KMS-11 (cell line): Measurements from ENCODE around the gene CYP2F1.
"Not testable (repeated sequence)": the region's sequence is repeated elsewhere in the genome, so short reads cannot be mapped to it uniquely, and the experiment has no call there.

Source experiments
- H2AFZ ChIP-seq: fragments of 200-600 bp; sonication (generic); 2 replicates; pipeline ENCODE4 v1.6.1; 2016; ENCODE audit warnings: antibody characterized with exemption, mixed run types, low read depth
- H3K27ac ChIP-seq: fragments of 200-600 bp; sonication (generic); 2 replicates; pipeline ENCODE4 v1.6.1; 2016; ENCODE audit warnings: mild to moderate bottlenecking, mixed run types
- H3K27me3 ChIP-seq: fragments of 200-600 bp; sonication (generic); 2 replicates; pipeline ENCODE4 v1.6.1; 2017; ENCODE audit warnings: mild to moderate bottlenecking, low read depth, mixed run types, moderate library complexity; ENCODE audit not compliant: insufficient read depth
- H3K36me3 ChIP-seq: fragments of 200-600 bp; sonication (generic); 2 replicates; pipeline ENCODE4 v1.6.1; 2017; ENCODE audit warnings: mild to moderate bottlenecking, mixed run types; ENCODE audit not compliant: insufficient read depth
- H3K4me1 ChIP-seq: fragments of 200-600 bp; sonication (generic); 2 replicates; pipeline ENCODE4 v1.6.1; 2016; ENCODE audit warnings: mild to moderate bottlenecking, low read depth, mixed run types; ENCODE audit not compliant: poor library complexity, severe bottlenecking
- H3K4me2 ChIP-seq: fragments of 200-600 bp; sonication (generic); 2 replicates; pipeline ENCODE4 v1.7.0; 2016; ENCODE audit warnings: mild to moderate bottlenecking, mixed run types
- H3K4me3 ChIP-seq: fragments of 200-600 bp; sonication (generic); IDR thresholded peaks from 2 replicates; pipeline ENCODE4 v1.6.1; 2017; ENCODE audit warnings: low read depth, low read length, mixed read lengths; ENCODE audit not compliant: insufficient read depth
- H3K79me2 ChIP-seq: fragments of 200-600 bp; sonication (generic); 2 replicates; pipeline ENCODE4 v1.6.1; 2016; ENCODE audit warnings: low read depth, mixed run types; ENCODE audit not compliant: insufficient read depth
- H3K9ac ChIP-seq: fragments of 200-600 bp; sonication (generic); 2 replicates; pipeline ENCODE4 v1.6.1; 2016; ENCODE audit warnings: mild to moderate bottlenecking, mixed run types
- H4K20me1 ChIP-seq: fragments of 200-600 bp; sonication (generic); 2 replicates; pipeline ENCODE4 v1.6.1; 2016; ENCODE audit warnings: mild to moderate bottlenecking, mixed run types; ENCODE audit not compliant: insufficient read depth
- CTCF ChIP-seq: fragments of 200-600 bp; sonication (generic); conservative IDR thresholded peaks from 2 replicates; pipeline ENCODE4 v1.6.1; 2017; ENCODE audit warnings: low read depth, mild to moderate bottlenecking, antibody characterized with exemption, low read length, moderate library complexity, mixed read lengths

The CYP2F1 gene

GRCh38 chr19:41136636-41137455 lies 22.6 kb downstream of the CYP2F1 start:
- H3K36me3 ChIP-seq, result no peaks in the 10 kb centered on the region
- H4K20me1 ChIP-seq, result no peaks in the 10 kb centered on the region
- no peak overlapping the region for H3K4me2 ChIP-seq
- no peak overlapping the region for H3K27ac ChIP-seq
- no peaks in the 10 kb centered on the region for H3K79me2 ChIP-seq
- no peaks in the 10 kb centered on the region for H3K4me1 ChIP-seq
- TF ChIP-seq CTCF, result no peak
- no peak overlapping the region for H3K9ac ChIP-seq
- H3K27me3 ChIP-seq, result no peaks in the 10 kb centered on the region; the same call in 1 of the 2 replicates
- no peak overlapping the region for H3K4me3 ChIP-seq
- H2AFZ ChIP-seq, result no peak overlapping the region

GRCh38 chr19:41144403-41144802 lies 30.2 kb downstream of the CYP2F1 start:
- no peaks in the 10 kb centered on the region for H3K4me1 ChIP-seq
- no peak overlapping the region for H3K27ac ChIP-seq
- no peaks in the 10 kb centered on the region for H3K27me3 ChIP-seq
- no peak overlapping the region for H3K9ac ChIP-seq
- no peak overlapping the region for H3K4me3 ChIP-seq
- H4K20me1 ChIP-seq, result no peaks in the 10 kb centered on the region
- no peaks in the 10 kb centered on the region for H3K36me3 ChIP-seq
- no peaks in the 10 kb centered on the region for H3K79me2 ChIP-seq
- no peak overlapping the region for H2AFZ ChIP-seq
- TF ChIP-seq CTCF, result peak; percentile 92
- H3K4me2 ChIP-seq, result no peak overlapping the region

GRCh38 chr19:41149831-41150230 lies 35.6 kb downstream of the CYP2F1 start:
- Histone ChIP-seq H3K27me3 (no peaks in the 10 kb centered on the region), H3K4me2 (no peak overlapping the region), H3K4me1 (no peaks in the 10 kb centered on the region), H3K36me3 (no peaks in the 10 kb centered on the region), H3K4me3 (no peak overlapping the region), H4K20me1 (no peaks in the 10 kb centered on the region), H3K79me2 (no peaks in the 10 kb centered on the region), H3K27ac (no peak overlapping the region), H2AFZ (no peak overlapping the region), H3K9ac (no peak overlapping the region)
- no peak for TF ChIP-seq CTCF

GRCh38 chr19:41150986-41151385 lies 36.8 kb downstream of the CYP2F1 start:
- not testable (repeated sequence) for H3K27me3 ChIP-seq, H3K4me2 ChIP-seq, H4K20me1 ChIP-seq, H3K4me1 ChIP-seq, H3K4me3 ChIP-seq, H3K79me2 ChIP-seq, H3K27ac ChIP-seq, H2AFZ ChIP-seq, H3K9ac ChIP-seq, H3K36me3 ChIP-seq

GRCh38 chr19:41154060-41154459 lies 39.8 kb downstream of the CYP2F1 start:
- no peak for TF ChIP-seq CTCF
- Histone ChIP-seq H3K79me2 (no peaks in the 10 kb centered on the region), H3K27me3 (no peaks in the 10 kb centered on the region), H3K4me3 (no peak overlapping the region), H2AFZ (no peak overlapping the region), H4K20me1 (no peaks in the 10 kb centered on the region), H3K4me2 (no peak overlapping the region), H3K27ac (no peak overlapping the region), H3K36me3 (no peaks in the 10 kb centered on the region), H3K9ac (no peak overlapping the region), H3K4me1 (no peaks in the 10 kb centered on the region)
